IPS-NIHi11 (cell line): ENCODE measurements around the gene NFKBIB.

Experiments used
- DNase-seq: peaks from one replicate; pipeline ENCODE4 v3.0.0; 2012; ENCODE audit warnings: mixed read lengths, low spot score

NFKBIB gene

GRCh38 chr19:38904581-38905539, 5.1 kb downstream of the NFKBIB start:
- no peak for DNase-seq

- DNase-seq, result no peak
Observed at GRCh38 chr19:38905620-38906019, 5.9 kb downstream of the NFKBIB start.

- DNase-seq, result no peak
Observed at GRCh38 chr19:38907227-38907626, 7.5 kb downstream of the NFKBIB start.

GRCh38 chr19:38907670-38908069, 7.9 kb downstream of the NFKBIB start:
- DNase-seq, result no peak

DNA sequence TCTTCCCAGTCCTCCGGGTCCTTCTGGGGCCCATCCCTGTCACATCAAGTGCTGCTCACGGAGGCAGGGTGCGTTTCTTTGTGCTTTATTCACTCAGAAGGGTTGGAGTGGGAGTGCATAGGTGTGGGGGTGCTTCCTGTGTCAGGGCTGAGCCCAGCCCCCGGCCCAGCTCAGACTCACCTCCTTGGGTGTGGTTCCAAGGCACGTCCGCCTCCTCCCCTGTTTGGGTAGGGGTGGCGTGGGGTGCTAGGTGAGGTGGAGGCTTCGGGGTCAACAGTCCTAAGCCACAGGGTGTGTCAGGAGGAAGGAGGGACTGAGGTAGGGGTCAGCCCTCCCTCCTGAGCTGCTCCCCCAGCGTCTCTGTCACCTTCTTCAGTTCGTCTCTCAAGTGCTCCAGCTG, 9.1 kb downstream of the NFKBIB start:
- no peak for DNase-seq

GRCh38 chr19:38910488-38910887, 10.7 kb downstream of the NFKBIB start:
- no peak for DNase-seq

DNA sequence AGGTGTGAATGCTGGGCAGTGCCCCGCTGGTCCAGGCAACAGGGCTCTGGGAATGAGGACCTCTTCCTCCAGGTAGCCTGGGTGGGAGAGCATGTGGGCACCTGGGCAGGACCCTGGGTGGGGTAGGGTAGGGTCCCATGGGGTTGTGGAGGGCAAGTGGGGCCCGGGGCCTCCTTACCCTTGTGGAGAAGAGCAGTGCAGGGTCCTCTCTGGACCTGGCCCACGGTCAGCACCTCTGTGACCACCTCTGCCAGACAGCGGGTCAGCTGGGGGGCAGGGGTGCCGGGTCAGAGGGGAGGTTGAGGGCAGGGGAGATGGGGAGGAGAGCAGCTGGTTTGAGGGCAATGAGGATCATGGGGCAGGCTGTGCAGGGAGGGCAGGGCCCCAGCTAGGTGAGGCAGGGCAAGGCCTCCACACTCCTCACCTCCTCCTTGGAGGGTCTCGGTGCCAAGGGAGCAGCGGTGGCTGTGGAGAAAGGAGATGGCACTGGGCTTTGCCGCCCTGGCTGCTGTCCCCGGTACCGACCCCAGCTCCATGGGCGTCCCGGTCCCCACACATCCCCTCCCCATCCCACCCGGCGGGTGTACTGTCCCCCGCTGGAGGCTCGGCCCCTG, 11.7 kb downstream of the NFKBIB start:
- DNase-seq, result no peak

GRCh38 chr19:38912600-38913514, 13.1 kb downstream of the NFKBIB start:
- DNase-seq, result no peak

DNA sequence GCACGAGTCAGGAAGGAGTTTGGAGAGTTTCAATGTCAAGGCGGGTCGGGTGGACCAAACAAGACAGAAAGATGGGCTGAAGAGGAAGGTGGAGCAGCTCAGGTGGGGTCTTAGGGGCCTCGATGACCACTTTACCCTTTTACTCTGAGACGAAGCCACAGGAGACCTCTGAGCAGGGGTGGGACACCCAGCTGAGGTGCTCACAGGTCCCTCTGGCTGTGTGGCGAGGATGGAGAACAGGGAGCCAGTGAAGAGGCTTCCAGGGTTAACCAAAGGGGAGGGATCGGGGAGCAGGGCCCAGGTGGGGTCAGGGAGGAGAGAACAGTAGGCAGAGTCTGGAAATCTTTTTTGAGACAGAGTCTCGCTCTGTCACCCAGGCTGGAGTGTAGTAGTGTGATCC, 14.2 kb downstream of the NFKBIB start:
- no peak for DNase-seq

DNA sequence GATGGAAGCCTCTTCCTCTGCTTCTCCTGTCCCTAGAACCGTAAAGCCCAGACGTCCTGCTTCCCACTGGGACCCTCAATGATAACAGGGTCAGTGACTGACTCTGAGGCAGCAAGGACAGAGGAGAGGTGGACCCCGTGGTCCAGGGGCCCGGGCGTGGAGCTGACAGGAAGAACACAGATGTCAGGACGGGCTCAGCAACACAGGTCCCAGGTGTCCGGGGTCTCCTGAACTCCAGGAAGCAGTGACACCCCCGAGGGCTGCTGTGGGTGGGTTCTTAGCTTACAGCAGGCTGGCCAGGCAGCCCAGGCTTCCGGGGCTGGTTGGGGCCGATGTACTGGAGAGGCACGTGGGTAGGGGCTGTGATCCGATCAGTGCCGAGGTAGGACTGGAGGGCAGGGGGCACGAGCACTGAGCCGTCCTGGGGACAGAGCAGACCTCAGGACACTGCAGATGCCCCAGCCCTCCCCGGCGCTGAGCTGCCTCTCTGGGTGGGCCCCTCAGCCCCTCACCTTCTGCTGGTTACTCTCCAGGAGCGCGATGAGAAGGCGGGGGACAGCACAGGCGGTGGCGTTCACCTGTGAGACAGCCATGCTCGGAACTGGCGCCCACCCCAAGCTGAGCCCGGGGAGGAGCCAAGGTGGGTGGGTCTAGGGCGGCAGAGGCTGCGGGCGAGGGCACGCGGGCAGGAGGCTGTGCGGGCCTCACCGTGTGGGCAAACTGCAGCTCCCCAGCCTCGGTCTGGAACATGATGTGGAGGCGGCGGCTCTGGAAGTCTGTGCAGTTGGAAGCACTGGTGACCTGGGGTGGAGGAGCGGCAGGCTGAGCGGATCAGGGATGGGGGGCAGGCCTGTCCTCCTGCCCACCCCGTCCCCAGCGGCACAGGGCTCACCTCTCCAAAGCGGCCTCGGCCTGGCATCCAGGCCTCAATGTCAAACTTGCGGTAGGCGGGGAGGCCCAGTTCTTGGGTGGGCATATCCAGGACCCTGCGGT, 15.9 kb downstream of the NFKBIB start:
- no peak for DNase-seq

DNA sequence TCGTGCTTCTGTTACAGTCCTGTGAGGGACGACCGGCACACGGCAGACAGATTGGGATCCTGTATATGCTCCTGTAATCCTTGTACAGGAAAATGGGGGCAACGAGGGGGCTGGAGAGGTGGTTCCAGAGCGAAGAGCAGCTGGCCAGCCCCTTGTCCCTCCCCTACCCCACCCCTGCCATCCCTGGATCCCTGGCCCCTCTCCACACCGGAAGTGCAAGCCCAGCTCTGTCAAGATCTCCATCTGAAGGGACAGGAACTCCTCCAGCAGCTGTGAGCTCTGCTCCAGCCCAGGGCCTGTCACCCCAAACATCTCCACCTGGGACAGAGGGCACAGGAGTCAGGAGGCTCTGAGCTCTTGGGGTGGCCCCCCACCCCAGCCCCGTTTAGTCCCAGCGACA, 17.7 kb downstream of the NFKBIB start:
- no peak for DNase-seq

- DNase-seq, result no peak
Observed at GRCh38 chr19:38917921-38918491, 18.2 kb downstream of the NFKBIB start.

DNA sequence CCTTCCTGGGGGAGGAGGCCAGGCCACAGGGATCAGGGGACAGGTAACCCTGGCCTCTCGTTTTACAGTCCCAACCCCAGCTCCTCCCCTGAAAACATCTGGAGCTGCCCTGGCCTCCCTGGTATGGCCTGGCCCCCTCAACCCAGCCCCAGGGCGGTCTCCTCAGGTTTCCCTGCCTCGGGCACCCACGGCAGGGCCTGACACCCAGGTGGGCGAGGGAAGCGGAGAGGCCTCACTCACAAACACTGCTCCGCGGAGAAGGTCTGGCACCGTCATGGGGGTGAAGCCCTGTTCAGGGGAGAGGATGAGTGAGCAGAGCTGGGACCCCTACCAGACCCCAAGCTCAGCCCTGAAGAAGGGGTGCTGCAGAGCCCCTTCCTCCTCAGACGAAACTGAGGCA, 18.8 kb downstream of the NFKBIB start:
- DNase-seq, result no peak

DNA sequence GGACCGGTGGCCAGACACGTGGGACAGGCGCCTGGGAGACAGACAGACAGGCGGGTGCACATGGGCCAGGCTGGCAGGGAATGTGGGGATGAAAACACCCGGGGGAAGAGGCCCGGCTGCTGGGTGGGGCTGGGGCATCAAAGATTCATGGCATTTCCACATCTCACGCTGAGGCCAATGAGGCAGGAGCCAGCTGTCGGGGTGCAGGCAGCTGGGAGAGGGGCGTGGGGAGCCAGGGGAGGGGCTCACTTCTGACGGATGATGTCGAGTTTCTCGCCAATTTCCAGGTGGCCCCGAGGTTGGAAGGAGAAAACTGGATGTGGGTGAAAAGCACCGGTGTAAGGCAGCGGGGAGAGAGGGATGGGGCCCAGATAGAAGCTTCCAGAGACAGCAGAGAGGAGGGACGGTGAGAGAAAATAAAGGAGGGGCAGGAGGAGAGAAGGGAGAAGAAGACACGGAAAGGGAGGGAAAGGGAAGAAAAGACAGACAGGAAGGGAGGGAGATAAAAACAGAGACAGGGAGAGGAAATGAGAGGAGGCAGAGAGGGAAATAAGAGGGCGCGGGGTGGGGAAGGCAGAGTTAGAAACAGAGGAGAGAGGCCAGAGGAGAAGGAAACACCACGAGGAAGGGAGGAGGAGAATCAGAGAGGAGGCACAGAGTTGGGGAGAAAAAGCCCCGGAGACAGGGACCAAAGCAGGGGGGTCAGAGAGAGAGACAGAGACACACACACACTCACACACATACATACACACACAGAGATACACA, 20.2 kb downstream of the NFKBIB start:
- no peak for DNase-seq

DNA sequence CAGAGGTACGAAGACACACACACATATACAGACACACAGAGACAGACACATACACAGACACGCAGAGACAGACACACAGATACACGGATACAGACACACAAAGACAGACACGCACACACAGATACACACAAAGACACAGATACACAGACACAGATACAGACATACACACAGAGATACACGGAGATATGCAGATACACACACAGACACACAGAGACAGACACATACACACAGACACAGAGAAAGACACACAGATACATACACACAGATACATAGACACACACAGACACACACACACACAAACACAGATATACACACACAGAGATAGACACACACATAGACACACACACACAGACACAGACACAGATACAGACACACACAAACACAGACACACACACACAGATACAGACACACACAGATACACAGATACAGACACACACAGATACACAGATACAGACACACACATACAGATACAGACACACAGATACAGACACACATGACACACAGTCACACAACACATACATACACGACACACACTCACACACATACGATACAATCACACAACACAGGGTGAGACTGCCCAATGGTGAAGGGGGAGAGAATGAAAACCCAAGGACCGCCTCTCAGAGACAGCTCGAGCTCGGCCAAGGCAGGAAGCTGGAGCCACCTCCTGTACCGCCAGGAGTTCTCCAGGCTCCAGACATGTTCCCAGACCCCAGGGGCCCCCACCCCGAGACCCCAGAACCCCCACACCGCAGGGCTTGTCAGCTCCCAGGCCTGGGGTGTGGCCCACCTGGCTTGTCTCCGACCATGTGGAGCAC, 21.0 kb downstream of the NFKBIB start:
- no peak for DNase-seq

GRCh38 chr19:38921420-38922274, 21.9 kb downstream of the NFKBIB start:
- DNase-seq, result no peak

DNA sequence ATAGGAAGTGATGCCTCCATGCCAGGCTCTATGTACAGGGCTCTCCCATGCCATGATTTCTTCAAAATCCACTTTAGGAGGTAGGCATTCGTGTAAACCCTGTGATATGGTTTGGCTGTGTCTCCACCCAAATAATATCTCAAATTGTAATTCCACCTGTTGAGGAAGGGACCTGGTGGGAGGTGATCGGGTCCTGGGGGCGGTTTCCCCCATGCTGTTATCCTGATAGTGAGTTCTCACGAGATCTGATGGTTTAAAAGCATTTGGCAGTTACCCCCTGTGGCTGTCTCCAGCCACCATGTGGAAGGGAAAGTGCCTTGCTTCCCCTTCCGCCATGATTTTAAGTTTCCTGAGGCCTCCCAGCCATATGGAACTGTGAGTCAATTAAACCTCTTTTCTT, 22.7 kb downstream of the NFKBIB start:
- DNase-seq, result no peak

DNA sequence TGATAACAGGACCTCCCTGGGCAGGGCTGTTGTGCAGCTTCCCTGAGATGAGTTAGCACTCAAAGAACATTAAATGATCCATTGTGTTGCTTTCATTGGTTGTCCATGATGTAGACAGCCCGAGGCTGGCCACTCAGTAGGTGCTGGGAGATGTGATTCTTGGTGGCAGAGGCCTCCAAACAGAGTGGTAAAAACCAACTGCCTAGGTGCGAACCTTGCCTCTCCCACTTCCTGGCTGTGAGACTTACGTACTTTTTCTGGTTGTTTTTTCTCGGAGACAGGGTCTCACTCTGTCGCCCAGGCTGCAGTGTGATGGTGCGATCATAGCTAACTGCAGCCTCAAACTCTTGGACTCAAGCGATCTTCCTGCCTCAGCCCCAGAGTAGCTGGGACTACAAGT, 24.6 kb downstream of the NFKBIB start:
- no peak for DNase-seq
